WTC11 (cell line): ENCODE results near the gene LAMTOR2.

ENCODE experiments used
- NFYB ChIP-seq: sonication (generic); formaldehyde crosslinking; conservative IDR thresholded peaks from 2 replicates; pipeline ENCODE4 v1.8.0; 2022; ENCODE audit warnings: low read depth, missing genetic modification reagents
- TF ChIP-seq, protein P1 (sequence below): sonication (generic); formaldehyde crosslinking; IDR thresholded peaks from 2 replicates; pipeline ENCODE4 v1.8.1; 2023; ENCODE audit warnings: mild to moderate bottlenecking, missing genetic modification reagents
- TF ChIP-seq, protein P2 (sequence below): fragments of 200-600 bp; IDR thresholded peaks from 2 replicates; pipeline ENCODE4 v1.8.0; 2022; ENCODE audit warnings: antibody characterized with exemption

DNA sequence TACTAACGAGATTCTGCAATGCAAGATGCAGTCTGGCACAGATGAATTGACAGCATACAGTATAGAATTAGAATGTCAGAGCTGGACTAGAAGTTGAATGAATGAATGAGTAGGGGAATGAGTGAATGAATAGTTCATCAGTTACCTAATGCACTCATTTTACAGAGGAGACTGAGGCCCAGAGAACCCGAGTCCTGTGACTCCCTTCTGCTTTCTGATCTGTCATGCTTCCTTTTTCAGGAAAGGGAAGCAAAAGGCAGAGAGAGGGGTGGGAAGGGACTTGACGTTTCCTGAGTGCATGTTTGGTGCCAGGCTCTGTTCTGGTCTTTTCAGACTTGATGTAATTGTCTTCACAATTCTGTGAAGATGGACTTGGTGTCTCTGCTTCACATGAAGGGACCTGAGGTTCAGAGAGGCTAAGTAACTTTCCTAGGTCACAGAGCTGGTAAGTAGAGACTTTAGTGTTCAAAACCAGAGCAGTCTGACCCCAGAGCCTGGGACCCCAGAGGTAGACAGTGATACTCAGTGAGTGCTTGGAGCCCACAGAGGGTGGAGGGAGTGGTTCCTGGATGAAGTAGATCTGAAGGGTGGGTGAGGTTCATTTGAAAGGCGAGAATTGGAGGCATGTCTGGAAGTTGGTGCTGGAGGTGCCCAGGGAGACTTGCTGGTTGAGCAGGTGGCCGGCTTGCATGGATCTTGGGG is 35.7 kb downstream of the LAMTOR2 start:
- TF ChIP-seq, protein P1, sequence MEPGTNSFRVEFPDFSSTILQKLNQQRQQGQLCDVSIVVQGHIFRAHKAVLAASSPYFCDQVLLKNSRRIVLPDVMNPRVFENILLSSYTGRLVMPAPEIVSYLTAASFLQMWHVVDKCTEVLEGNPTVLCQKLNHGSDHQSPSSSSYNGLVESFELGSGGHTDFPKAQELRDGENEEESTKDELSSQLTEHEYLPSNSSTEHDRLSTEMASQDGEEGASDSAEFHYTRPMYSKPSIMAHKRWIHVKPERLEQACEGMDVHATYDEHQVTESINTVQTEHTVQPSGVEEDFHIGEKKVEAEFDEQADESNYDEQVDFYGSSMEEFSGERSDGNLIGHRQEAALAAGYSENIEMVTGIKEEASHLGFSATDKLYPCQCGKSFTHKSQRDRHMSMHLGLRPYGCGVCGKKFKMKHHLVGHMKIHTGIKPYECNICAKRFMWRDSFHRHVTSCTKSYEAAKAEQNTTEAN (CRISPR knock-in tag) = no peak
- TF ChIP-seq NFYB (CRISPR knock-in tag) = no peak
- TF ChIP-seq, protein P2, sequence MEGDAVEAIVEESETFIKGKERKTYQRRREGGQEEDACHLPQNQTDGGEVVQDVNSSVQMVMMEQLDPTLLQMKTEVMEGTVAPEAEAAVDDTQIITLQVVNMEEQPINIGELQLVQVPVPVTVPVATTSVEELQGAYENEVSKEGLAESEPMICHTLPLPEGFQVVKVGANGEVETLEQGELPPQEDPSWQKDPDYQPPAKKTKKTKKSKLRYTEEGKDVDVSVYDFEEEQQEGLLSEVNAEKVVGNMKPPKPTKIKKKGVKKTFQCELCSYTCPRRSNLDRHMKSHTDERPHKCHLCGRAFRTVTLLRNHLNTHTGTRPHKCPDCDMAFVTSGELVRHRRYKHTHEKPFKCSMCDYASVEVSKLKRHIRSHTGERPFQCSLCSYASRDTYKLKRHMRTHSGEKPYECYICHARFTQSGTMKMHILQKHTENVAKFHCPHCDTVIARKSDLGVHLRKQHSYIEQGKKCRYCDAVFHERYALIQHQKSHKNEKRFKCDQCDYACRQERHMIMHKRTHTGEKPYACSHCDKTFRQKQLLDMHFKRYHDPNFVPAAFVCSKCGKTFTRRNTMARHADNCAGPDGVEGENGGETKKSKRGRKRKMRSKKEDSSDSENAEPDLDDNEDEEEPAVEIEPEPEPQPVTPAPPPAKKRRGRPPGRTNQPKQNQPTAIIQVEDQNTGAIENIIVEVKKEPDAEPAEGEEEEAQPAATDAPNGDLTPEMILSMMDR = no peak
